ENCODE data around the gene ST7.

- TF ChIP-seq EZH2 (IDR thresholded peaks at IDR 0.05), result no peak
- no peak for TF ChIP-seq FOXP2 (optimal IDR thresholded peaks at IDR 0.05; ENCODE audit: control extremely low read depth, extremely low read length, insufficient read depth)
- TF ChIP-seq POLR2AphosphoS5 (IDR thresholded peaks at IDR 0.05; ENCODE audit: borderline replicate concordance, low read depth, low read length), result no peak
Measured at GRCh38 chr7:117243390-117243789, 290.1 kb downstream of the ST7 start.

Data from SK-N-MC (cell line).